Stimulated activated CD8-positive, alpha-beta memory T cell treated with anti-CD3 and anti-CD28 coated beads, Interleukin-7, amount 100 ng/mL, for 1 hour (primary cell): ENCODE measurements around the gene TMEM128.
"Not testable (repeated sequence)": the region's sequence is repeated elsewhere in the genome, so short reads cannot be mapped to it uniquely, and the experiment has no call there.

Experiments used
- DNase-seq, 2 donors: peaks; one replicate each; pipeline ENCODE4 v3.0.0-alpha.2; 2020; ENCODE audit warnings: low read depth in 2 of 2

The TMEM128 gene

DNA sequence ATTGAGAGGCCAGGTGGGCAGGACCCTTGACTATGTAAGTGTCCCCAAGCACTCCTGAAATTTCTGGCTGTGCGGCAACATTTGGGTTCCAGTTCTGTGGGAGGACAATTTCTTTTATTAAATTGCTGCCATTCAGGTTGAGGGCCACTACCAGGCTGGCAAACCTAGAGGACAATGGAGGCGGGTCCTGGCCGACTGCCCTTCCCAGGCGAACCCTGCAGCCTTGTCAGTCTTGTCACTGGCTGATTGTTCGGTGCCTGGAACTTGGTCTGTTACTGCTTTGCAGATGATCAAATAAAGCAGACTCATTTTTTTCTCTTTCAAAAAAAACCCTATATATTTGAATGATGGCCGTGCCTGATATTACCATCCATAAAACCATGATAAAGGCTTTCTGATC, 6.6 kb upstream of the TMEM128 start:
- no peak for DNase-seq

DNA sequence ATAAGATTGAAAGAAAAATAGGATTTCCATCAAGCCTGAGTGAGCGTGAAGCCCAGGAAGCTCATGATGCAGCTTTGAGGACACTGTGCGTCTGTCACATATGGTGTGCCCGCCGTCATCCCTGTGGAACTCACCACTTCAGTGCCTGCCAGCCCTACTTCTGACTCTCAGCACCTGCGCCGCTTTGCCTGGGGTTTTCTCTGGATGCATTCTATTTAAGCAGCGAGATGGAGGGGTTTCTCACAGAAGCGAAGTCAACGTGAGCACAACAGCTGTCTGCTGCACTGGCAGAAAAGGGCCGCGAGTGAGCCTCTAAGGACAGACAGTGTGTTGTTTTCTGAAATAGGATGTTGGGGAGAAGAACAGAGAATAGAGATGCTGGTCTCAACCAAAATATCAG, 6.2 kb upstream of the TMEM128 start:
- no peak for DNase-seq

DNA sequence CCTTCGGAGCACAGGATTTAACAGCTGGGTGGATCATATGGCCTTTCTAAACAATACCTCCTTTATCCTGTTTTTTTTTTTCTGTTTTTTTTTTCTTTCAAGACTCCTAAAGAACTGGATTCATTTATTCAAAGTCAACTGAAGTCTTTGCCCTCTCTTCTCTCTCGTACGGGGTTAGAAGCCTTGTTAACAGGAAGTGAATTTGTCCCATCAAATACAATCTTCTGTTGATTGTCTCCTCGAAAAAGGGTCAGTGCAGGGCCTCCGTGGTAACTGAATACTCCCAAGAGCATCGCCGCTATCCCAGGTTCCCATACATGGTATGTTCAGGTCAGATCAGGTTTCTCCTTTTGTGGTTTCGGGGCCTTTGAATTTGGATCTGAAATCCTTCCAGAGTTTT, 1.8 kb upstream of the TMEM128 start:
- no peak for DNase-seq

DNA sequence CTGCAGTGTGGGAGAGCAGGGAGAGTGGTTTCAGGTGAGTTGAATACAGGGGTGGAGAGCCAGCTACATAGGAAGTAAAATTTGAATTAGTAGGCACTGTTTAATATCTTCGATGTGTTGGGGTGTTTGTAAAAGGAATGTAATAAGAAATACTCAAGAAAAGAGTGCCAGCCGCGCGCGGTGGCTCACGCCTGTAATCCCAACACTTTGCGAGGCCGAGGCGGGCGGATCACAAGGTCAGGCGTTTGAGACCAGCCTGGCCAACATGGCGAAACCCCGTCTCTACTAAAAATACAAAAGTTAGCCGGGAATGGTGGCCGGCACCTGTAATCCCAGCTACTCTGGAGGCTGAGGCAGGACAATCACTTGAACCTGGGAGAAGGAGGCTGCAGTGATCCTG, 1.3 kb upstream of the TMEM128 start:
- not testable (repeated sequence) for DNase-seq

DNA sequence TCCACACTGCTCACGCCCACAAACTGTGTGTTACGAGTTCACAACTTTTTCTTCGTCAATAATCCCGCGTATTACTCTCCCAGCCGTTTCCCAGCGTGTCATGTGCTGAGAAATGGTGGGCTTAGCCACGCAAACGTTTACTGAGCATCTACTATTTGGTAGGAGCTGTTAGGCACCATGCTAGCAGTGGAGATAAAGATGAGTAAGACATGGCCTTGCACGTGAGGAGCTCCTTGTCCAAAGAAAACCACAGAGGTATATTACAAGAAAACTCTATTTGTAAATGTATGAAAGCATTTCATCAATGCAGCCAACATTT, 821 bp upstream of the TMEM128 start:
- DNase-seq: no peak

DNA sequence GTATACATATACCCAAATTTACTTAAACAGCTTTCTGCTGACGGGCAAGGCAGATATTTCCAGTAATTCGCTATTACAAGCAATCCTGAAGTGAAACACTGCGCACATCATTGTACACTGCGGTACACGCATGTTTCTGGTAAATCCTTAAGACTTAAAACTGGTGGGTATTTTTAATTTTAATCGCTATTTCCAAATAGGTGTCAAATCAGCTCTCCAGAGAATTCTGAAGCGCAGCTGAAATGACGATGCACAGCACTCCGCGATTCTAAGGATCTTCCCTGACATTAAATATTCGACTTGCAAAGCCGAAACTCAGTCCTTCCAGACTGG, 361 bp downstream of the TMEM128 start:
- DNase-seq: no peak

DNA sequence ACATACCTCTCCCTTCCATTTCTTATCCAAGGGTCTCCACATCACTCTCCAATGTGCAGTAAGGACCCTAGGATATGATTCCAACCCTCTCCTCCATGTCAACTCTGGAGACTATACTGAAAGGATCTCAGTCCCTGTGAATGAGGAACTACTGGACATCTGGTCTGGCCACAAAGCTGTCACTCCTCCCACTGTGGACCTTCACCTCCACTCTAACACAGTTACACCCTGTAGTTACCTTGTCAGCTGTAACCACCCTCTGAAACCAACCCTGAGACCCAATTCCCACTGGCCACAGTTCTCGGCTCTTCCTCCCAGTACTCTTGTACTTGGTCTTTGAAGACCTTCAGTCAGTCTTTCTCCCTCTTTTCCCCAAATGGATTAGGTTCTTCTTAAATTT, 2.9 kb downstream of the TMEM128 start:
- no peak for DNase-seq

DNA sequence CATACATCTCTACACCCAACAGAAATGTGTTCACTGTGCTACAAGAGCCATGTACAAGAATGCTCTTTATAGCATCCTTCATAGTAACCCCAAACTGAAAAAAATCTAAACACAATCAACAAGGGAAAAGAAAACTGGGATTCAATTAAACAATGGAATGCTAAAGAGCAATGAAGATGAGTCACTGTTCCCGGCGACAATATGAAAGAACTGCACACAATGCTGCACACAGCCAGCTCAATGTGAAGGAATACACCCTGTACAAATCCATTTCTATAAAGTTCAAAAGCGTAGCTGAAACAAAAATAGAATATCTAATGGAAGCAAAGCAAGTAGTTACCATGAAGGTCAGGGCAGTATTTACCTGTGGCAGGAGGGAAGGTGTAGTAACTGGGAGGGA, 8.5 kb downstream of the TMEM128 start:
- not testable (repeated sequence) for DNase-seq

DNA sequence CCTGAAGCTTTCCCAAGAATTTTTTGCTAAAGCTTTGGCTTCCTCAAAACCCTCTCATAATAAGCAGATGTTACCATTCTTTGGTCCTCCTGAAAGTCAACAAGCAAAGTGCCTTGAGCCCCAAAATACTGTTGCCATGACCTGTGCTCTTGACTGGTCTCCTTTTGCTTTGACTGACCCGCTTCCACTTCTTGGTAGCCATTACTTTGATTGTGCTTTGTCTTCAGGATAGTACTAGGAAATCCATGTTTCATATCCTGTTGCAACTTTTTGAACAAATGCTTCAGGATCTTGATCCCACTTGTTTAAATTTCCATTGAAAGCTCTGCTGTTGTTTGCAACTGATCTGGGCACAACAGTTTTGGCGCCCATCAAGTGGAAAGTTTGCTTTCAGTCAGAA, 14.4 kb downstream of the TMEM128 start:
- DNase-seq: no peak

DNA sequence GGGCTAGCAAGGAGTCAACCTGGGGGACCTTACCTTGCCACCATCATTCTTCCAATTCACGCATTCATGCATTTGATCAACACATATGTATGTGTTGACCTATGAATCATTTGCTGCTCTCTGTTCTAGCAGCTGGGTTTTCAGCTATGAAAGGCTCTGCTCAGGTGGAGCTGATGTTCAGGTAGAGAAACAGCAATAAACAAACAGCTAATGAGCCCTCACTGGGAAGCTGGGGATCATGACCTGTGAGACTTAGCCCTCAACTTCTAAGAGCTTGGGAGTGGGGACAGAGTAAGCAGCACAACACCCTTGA, 19.7 kb downstream of the TMEM128 start:
- no peak for DNase-seq

DNA sequence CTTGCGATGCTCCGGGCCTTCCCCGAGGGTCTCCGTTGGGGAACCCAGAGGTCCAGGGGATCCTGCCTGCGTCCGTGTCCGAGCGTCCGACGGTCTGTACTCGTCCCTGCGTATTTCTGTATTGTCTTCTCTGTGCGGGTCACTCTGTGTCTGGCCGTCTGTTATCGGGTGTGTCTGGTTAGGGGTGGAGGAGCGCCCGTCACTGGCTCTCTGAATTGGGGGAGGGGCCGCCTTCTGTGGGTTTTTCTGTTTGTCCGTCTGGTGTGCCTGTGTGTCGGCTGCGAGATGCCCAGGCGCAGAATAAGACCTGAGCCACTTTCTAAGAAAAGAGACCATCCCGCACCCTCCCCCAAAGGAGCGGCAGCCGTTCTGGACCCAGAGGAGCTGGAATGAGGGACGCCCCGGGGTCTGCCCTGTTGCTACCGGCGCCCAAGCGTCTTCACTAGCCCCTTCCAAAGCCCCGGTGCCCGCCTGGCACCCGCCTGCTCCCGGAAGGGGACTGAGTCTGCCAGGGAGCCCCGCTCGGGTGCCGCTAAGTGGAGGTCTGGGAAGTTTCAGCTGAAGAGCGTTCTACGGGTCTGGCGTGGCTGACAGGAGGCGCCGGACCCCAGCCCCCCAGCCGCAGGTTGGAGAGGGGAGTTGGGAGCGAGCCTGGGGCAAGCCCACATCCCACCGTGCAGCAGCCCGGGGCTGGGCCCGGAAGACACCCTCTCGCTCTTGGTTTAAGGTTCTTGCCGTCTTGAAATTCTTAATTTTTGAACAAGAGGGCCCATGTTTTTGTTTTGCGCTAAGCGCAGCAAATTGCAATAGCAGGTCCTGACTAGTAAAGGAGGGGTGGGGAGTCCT, 20.3 kb downstream of the TMEM128 start:
- DNase-seq: no peak

DNA sequence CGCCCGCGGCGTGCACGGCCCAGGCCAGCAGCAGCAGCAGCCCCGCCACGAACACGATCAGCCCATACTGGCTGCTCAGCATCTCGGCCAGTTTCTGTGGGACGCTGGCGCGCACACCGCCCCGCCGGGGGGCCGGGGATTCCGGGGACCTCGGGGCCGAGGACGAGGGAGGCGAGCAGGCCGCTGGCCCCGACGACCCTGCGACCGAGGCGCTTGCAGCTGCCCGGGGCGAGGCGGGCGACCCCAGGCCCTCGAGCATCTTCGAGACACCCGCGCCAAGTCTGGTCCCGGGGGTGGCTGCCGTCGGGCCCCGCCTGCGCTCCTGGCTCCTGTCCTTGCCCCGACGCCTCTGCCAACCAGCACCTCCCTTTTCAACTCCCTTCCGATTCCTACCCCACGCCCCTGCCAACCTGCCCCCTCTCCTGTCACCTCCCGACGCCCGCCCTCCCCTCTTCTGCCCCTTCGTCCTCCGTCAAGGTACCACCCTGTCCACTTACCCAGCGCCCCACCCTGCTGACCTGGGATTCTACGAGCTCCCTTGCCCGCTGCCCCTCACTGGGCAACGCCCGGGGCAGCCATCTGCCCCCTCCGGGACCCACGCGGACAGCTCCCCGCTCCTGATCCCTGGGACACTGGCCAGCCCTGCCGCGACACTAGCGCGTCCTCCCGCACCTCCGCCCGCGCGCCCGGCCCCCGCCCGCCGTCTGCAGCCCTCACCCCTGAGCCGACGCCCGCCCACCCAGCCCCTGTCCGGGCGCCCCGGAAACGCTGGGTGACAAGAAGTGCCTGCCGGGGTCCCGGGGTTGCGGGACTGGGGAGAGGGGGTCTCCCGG, 21.2 kb downstream of the TMEM128 start, which contains the start of gene OTOP1:
OTOP1 (minus strand) TSS at position 324 of the 833 bp plus-strand sequence; CDS start at position 259, 65 bp downstream.
- no peak for DNase-seq

DNA sequence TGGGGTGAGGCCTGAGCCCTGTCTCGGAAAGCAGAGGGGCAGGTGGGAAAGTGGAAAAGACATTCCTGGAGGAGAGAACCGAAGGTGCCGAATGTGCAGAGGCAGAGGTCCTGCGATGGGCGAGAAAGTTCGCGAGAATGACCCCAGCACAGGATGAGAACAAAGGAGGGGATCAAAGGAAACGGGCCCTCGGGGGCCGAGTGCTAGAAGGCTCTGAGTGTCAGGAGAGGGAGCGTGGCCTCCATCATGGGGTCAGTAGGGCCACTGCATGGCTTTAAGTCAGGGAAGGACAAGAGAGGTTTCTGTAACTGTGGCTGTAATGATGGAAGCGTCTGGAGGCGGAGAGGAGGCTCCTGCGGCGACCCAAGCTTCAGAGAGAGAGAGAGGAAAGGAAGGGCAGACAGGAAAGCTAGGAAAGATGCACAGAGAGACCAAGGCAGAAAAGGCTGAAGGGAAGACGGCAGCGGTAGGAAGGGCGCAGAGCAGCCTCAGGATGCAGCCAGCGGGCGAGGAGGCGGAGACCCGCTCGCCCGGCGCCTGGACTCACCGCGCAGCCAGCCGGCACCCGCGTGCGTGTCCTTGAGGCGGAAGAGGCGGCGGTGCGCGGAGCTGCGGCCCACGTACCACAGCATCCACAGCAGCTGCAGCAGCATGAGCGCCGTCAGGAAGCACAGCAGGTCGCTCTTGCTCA, 22.0 kb downstream of the TMEM128 start:
- no peak for DNase-seq

DNA sequence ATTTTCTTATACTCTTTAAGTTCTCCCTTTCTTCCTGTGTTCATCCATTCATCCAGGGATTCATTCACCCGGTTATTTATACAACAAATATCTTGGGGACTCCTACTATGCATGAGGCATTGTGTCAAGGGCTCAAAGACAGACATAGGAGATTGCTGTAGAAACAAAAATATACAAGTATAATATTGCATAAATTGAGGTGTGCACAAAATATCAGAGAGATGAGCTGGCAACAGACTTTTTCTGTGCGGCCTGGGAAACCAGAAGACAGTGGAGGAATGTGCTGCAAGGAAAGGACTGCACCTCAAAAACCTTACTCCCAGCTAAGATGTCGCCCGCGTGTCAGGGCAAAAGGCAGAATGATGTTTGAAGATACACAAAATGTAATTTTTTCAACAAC, 30.9 kb downstream of the TMEM128 start:
- no peak for DNase-seq

DNA sequence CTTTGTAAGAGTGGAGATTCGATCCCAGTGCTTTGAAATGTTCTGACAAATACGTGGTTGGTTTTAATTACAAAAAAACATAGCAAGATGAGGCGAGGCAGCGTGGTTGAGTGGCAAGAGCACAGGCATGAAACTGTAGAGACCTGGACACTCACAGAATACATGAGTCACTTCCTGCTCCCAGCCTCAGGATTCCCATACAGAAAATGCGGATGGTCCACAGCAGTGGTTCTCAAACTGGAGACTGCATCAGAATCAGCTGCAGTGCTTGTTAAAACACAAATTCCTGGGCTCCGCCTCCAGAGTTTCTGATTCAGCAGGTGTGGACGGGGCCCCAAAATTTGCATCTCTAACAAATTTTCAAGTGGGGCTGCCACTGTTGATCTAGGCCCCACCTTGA, 31.4 kb downstream of the TMEM128 start:
- no peak for DNase-seq

DNA sequence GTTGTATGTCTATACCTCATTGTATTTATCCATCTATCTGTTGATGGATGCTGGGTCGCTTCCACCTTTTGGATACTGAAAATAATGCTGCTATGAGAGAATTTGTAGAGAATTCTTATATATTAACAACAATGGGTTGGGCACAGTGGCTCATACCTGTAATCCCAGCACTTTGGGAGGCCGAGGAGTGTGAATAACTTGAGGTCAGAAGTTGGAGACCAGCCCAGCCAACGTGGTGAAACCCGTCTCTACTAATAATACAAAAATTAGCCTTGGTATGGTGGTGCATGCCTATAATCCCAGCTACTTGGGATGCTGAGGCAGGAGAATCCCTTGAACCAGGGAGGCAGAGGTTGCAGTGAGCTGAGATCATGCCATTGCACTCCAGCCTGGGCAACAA, 34.3 kb downstream of the TMEM128 start:
- DNase-seq: not testable (repeated sequence)

DNA sequence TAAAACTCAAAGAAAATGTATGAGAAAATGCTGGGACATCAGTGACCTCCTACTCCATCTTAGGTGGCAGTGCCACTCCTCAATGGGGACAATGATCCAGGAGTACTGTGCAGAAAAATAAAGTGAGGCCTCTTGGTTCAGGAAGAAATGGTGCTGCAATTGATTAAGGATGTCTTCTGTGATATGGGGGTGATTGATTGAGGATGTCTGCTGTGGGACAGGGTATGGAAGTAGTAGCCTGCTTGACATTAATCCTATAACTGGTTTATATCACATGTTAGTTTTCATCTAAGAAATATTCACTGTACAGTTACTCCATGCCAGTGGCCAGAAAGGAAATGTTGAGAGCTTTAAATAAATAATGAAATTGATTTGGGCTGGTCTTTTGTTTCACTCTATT, 41.8 kb downstream of the TMEM128 start:
- DNase-seq: no peak

DNA sequence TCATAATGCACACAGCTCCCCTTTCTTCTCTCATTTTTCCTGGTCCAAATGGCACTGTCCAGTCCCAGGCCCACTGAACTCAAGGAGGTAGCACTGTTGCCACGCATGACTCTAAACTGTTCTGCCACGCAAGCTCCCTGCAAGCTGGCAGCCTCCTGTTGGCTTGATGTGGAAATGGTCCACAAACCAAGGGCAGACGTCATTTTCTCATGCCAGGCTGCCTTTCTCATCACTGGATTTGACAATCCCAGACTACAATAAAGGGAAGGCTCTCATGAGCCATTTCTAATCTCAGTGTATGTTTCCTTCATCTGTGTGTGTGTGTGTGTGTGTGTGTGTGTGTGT, 43.6 kb downstream of the TMEM128 start:
- no peak for DNase-seq

DNA sequence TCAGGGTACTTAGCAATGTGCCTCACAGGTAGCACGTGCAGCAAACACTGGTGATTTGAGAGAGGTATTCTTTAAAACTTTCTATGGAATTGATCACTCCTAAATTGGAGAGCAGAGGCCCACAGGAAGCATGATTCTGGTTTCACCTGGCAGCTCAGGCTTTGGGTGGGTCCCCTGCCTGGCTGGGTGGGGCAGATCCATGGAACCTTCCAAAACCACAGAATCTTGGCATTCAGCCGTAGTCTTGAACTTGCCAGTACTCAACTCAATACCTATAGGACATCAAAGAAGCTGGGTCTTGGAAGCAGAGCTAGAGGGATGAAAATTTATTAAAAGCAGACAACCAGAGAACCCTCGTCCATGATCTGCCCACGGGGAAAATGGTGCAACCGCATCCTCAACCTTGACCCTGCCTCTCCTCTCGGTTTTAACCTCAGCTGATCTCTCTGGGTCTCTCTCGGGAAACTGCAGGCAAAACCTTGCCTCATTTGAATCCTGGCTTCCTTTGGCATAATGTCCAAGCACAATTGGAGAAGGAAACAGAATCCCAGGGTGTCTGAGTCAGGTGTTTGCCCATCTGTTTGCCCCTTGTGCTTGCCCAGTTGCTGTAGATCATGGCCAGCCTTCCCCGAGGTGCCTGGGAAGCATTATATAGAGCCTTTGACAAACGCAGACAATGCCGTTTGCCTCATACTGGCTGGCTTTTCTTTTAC, 44.2 kb downstream of the TMEM128 start:
- DNase-seq: no peak

DNA sequence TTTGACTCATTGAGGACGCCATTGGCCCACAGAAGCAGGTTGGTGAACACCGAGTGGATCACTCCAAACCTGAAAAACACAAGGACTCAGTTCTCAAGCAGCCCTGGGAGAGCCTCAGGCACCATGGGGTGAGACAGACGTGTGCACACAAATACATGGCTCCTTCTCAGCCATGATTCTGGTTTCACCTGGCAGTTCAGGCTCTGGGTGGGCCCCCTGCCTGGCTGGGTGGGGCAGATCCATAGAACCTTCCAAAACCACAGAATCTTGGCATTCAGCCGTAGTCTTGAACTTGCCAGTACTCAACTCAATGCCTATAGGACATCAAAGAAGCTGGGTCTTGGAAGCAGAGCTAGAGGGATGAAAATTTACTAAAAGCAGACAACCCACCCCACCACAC, 45.5 kb downstream of the TMEM128 start:
- no peak for DNase-seq

DNA sequence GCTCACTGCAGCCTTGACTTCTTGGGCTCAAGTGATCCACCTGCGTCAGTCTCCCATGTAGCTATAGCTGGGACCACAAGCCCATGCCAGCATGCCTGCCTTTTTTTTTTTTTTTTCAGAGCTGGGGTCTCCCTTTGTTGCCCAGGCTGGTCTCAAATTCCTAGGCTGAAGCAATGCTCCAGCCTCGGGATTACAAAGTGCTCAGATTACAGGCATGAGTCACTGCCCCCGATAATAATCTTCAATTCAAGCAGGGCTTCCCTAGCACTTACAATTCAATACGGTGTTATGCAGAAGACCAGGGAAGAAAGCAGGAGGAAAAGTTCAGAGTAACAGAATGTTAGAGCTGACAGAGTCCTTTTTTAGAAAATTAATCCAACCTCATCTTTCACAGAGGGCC, 47.4 kb downstream of the TMEM128 start:
- DNase-seq: no peak

DNA sequence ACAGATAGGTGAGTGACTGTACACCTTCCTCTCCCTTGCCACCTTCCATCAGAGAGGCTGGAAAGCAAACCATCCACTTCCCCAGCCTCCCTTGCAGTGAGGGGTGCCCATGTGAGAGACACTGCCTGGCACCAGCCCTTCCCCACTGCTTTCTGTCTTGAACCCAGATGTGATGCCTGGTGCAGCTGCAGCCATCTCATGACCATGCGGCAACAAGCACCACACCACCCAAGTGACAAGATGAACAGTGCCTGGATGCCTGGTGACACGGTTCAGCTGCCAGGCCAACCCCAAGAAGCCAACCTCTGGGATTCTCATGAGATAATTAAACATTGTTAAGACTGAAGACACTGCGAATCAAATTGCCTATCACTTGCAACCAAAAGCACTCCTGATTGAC, 52.7 kb downstream of the TMEM128 start:
- DNase-seq: no peak
